ENCODE data around the gene LTC4S.
A peak's percentile ranks its signal among the peaks of the same experiment; 100 is the strongest.
"Not testable (repeated sequence)": the region's sequence is repeated elsewhere in the genome, so short reads cannot be mapped to it uniquely, and the experiment has no call there.

The LTC4S gene, protein sequence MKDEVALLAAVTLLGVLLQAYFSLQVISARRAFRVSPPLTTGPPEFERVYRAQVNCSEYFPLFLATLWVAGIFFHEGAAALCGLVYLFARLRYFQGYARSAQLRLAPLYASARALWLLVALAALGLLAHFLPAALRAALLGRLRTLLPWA

DNA sequence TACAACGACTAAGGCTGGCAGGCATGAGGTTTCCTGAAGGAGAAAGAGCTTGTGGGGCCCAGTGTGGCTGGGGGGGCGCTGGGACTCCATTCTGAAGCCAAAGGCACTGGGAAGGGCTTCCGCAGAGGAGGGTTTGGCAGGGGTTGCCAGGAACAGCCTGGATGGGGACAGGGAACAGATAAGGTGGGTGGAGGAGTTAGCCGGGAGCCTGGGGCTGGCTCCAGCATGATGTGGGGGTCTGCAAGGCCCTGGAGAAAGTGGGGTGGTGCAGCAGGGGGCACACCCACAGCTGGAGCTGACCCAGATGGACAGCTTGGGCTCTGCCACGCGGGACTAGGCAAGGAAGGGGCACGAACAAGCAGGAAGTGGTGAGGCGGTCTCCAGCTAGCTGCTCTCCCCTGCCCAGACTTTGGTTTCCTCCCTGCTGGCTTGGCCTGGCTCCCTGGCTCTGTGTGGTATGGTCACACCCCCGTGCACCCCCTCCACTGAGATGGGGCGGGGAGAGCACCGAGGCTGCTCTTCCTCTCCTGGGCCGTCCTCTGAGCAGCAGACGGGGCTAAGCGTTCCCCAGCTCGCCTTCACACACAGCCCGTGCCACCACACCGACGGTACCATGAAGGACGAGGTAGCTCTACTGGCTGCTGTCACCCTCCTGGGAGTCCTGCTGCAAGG lies at the start of gene LTC4S:
LTC4S (plus strand) TSS at position 519 of the 672 bp plus-strand sequence; CDS start at position 614, 95 bp downstream.
- DNase-seq (ENCODE audit: low read depth in 3 of 3, low spot score in 1 of 3) = peak in 1 of 3 donors; percentile 31

DNA sequence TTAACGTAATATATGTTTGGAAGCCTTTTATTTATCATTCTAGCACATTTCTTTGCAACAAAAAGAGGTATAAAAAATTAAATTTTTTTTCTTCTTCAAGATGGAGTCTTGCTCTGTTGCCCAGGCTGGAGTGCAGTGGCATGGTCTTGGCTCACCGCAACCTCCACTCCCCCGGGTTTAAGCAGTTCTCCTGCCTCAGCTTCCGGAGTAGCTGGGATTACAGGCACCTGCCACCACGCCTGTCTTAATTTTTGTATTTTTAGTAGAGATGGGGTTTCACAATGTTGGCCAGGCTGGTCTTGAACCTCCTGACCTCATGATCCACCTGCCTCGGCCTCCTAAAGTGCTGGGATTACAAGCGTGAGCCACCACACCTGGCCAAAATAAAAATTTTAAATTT lies 49.7 kb upstream of the LTC4S start:
- DNase-seq (ENCODE audit: low read depth in 3 of 3, low spot score in 1 of 3) = not testable (repeated sequence)

DNA sequence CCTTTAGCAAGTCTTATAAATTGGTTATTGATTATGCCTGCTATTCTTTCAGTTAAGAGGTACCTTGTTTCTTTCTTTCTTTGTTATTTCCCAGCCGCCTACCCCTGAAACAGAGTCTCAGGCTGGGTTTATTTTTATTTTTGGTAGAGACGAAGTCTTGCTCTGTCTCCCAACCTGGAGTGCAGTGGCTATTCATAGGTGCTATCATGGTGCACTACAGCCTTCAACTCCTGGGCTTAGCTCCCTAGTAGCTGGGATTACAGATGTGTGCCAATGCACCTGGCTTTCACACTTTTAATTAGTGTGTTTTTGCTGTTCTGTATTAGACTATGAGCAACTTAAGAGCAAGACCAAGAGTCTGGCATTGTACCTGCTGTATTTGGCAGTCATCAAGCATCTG lies 46.9 kb upstream of the LTC4S start:
- DNase-seq (ENCODE audit: low read depth in 3 of 3, low spot score in 1 of 3) = no peak

DNA sequence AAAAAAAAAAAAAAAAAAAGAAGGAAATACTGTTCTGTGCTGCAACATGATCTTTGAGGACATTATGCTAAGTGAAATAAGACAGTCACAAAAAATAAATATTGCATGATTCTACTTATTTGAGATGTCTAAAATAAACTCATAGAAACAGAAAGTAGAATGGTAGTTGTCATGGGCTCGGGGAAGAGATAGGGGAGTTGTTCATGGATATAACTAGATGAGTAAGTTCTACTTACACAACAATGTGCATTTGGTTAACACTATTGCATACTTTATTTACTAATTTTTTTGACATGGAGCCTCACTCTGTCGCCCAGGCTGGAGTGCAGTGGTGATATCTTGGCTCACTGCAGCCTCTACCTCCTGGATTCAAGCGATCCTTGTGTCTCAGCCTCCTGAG lies 46.0 kb upstream of the LTC4S start:
- no peak for DNase-seq (ENCODE audit: low read depth in 3 of 3, low spot score in 1 of 3)

DNA sequence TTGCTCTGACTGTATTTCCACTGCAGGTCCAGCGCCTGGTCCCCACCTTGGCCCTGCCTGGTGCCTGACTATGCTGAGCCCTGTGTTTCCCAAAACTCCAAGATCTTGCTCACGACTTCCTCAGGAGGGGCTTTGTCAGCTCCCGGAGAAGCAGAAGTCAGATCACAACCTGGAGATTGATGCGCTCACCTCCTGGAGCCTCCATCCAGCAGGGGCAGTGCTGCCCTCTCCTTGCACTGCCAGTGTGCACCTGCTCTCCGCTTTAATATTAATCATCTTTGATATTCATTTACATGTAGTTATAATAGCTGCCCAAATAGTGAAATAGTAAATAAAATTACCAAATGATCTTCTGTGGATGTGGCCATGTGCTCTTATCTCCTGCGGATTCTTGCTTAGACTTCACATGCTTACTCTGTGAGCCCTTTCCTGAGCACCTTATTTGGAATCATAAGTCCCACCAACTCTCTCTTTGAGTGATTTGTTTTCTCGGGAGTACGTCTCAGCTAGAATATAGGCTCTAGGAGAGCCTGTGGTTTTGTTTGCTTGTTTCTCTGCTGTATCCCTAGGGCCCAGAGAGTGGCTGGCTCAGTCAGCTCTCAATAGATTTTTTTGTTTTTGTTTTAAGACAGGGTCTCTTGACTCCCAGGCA lies 43.8 kb upstream of the LTC4S start:
- DNase-seq (ENCODE audit: low read depth in 3 of 3, low spot score in 1 of 3) = no peak

DNA sequence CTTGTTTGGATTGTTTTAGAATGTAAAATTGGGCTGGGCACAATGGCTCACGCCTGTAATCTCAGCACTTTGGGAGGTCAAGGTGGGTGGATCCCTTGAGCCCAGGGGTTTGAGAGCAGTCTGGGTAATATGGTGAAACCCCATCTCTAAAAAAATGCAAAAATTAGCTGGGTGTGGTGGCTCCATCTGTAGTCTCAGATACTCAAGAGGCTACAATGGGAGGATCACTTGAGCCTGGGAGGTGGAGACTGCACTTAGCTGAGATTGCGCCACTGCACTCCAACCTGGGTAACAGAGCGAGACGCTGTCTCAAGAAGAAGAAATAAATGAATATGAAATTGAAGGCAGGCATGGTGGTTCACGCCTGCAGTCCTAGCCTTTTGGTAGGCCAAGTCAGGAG lies 39.8 kb upstream of the LTC4S start:
- no peak for DNase-seq (ENCODE audit: low read depth in 3 of 3, low spot score in 1 of 3)

DNA sequence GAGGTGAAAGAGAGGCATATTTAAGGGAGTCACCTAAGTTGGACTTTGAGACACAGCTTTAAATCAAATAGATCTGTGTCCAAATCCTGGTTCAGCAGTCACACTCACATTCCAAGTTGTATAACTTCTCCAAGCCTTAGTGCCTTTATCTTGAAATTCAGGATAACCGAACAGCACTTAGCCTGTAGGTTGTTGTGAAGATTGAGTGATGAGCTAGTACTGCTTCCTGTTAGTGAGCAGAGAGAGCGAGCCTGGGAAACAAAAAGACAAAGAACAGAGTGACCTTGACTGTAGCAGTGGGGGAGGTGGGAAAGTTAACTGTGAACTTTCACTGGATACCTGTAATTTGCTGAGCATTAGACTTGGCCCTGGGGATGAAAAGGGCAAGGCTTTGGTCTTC lies 38.8 kb upstream of the LTC4S start:
- DNase-seq (ENCODE audit: low read depth in 3 of 3, low spot score in 1 of 3) = no peak

DNA sequence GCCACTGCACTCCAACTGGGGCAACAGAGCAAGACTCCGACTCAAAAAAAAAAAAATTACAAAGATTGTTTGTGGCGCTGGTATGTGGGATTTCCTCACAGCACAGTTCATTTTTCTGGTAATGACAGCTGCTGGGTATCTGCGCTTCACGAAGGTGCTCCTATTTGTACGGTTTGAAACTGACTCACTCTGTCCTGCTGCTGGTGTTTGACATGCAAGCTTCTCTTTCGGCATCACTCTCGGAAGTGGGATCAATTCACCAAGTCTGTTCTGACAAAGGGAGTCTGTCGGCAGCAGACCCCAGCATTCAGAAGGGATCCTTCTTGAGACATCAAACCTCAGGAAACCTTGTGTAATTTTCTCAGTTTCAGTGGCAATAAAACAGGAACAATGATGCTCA lies 34.8 kb upstream of the LTC4S start:
- DNase-seq (ENCODE audit: low read depth in 3 of 3, low spot score in 1 of 3) = no peak

DNA sequence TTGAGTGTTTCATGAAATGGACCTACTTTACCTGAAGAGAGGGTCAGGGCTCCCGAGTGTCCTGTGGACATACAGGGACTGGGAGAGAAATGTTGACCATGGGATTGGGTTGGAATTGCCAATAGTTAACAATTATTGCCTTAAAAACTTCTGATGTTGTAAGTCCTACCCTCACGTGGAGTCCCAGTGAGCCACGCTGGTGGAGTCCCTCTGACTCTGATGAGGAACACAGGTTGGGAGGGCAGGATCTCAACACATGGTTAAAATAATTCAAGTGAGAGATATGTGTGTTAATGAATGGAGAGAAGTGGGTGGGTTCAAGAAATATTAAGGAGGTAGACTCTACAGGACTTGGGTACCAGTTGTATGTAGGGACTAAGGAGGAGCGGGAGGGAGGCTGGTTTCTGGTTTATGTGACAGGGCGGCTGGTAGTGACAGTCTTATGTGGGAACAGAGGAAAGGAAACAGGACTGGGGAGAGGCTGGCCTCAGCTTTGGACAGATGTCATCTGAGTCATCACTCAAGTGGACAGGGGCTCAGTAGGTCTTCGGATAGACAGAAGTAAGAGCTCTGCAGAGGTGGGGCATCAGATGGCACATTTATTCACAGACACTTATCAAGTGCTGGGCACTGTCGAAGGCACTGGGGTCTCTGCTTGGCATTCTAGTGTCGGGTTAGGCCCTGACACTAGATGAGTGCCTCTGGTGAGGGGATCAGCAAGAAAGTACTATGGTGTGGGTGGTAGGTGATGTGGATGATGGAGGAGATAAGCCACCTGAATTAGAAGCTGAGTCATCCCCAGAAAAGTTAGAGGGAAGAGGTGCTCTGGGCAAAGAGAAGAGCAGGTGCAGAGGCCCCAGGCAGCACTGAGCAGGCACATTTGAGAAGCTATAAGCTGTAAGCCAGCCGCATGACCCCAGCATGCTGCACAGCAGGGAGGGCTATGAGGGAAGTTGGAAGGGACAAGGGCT lies 33.9 kb upstream of the LTC4S start:
- DNase-seq (ENCODE audit: low read depth in 3 of 3, low spot score in 1 of 3) = peak in 1 of 3 donors; percentile 10

DNA sequence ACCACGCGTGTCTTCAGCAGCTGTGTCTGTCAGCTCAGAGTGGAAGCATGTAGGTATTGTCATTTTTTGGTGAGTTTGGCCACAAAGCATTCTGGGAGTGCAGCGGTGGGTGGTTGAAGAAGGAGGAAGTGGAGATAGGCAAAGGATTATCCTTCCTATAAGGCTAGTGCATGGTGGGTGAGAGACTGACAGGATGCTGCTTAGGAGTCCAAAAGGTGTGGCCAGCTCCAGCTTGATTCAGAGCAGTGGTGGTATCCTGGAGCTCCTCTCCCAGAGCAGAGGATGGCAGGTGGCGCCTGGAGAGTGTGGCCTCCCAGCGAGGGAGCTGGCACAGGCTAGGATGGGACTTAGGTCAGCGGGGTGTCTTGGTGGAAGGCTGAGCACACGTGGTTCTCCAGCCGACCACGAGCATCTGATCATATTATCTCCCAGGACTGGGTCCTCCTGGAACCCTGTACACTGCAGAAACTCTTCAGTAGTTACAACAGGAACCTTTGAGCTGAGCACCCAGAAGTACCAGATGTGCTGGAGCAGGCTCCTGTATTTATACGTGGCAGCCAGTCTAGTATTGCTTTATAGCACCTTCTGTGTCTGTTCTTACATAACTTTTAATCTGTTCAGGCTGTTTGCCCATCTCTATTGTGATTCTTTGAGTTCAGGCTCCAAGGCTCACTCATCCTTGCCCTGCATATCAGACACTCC lies 31.6 kb upstream of the LTC4S start:
- no peak for DNase-seq (ENCODE audit: low read depth in 3 of 3, low spot score in 1 of 3)

DNA sequence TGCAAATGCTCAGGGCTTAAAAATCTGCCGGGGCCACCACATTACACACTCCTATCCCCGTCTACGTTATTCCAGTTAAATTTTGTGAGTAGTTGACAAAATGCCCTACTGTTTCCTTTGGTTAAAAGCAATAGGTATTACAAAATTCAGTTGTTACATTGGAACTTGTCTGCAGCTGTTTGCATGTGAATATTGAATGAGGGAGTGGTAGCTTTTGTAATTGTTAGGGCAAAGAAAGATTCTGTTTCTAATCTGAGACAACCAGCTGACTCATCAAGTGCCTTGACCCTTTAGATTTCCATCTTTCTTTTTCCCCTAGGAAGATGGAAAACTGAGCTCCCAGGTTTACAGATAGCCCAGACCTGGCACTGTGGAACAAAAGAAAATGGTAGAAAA lies 31.0 kb upstream of the LTC4S start:
- DNase-seq (ENCODE audit: low read depth in 3 of 3, low spot score in 1 of 3) = no peak

DNA sequence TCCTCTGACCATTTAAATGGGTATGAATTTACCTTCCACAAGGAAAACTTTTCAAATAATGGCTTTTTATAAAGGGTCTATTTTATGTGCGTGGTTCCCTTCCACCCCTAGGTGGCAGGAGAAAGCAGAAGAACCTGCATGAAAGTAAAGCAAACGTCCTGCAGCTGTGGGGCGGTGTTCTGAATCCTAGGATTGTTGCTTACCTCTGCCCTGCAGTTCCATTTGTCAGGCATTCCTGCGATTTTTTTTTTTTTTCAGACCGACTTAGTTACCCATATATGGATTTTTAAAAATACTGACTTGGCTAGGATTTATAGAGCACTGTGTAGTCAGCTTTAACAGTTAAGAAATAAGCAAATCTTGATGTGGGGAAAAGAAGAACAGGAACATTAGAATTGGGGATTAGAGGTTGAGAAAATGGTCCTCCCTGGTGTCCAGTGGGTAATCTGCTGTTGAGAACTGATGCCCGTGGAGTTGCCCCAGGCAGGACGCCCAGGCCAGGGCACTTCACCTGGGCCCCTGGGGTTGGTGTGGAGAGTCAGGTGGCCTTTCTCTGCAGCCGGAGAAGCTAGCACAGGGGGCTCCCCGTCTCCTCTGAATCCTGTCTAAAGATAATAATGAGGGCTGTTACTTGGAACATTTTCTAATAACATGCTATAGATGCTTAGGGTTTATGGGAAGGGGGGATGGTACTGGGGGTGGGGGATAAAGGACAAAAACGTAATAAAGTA lies 30.4 kb upstream of the LTC4S start:
- DNase-seq (ENCODE audit: low read depth in 3 of 3, low spot score in 1 of 3) = peak in 2 of 3 donors; percentile 8 to 25

DNA sequence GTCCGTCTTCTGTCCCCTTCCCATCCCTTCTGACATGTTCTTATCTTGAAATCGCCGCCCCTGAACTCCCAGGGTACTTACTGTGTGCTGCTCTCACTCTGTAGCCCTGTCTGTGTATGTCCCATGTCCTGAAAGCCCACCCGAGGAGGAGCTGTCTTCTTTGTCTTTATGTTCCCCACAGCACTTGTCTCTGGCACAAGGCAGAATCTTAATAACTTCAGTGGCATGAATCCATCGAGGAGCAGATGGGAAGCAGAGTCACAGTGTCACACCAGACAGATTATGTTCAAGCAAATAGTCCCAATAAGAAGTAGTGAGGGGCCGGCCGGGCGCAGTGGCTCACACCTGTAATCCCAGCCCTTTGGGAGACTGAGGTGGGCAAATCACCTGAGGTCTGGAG lies 29.7 kb upstream of the LTC4S start:
- no peak for DNase-seq (ENCODE audit: low read depth in 3 of 3, low spot score in 1 of 3)

DNA sequence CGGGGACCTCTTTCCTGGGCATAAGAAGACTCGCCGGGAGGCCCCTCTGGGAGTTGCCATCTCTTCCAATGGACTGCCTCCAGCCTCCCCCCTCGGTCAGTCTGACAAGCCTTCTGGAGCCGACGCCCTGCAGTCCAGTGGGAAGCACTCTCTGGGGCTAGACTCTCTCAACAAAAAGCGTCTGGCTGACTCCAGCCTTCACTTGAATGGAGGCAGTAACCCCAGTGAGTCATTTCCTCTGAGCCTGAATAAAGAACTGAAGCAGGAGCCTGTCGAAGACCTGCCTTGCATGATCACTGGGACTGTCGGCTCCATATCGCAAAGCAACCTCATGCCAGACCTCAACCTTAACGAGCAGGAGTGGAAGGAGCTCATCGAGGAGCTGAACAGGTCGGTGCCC lies 28.4 kb upstream of the LTC4S start:
- no peak for DNase-seq (ENCODE audit: low read depth in 3 of 3, low spot score in 1 of 3)

DNA sequence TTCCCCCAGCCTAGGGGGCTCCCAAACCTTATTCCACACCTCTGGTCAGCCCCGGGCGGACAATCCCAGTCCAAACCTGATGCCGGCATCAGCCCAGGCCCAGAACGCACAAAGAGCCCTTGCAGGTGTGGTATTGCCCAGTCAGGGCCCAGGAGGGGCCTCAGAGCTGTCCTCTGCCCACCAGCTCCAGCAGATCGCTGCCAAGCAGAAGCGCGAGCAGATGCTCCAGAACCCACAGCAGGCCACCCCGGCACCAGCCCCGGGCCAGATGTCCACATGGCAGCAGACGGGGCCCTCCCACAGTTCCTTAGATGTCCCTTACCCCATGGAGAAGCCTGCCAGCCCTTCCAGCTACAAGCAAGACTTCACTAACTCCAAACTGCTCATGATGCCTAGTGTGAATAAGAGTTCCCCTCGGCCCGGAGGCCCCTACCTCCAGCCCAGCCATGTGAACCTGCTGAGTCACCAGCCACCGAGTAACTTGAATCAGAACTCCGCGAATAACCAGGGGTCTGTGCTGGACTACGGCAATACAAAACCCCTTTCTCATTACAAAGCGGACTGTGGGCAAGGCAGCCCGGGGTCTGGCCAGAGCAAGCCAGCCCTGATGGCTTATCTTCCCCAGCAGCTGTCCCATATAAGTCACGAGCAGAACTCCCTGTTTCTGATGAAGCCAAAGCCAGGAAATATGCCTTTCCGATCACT lies 27.6 kb upstream of the LTC4S start:
- no peak for DNase-seq (ENCODE audit: low read depth in 3 of 3, low spot score in 1 of 3)

DNA sequence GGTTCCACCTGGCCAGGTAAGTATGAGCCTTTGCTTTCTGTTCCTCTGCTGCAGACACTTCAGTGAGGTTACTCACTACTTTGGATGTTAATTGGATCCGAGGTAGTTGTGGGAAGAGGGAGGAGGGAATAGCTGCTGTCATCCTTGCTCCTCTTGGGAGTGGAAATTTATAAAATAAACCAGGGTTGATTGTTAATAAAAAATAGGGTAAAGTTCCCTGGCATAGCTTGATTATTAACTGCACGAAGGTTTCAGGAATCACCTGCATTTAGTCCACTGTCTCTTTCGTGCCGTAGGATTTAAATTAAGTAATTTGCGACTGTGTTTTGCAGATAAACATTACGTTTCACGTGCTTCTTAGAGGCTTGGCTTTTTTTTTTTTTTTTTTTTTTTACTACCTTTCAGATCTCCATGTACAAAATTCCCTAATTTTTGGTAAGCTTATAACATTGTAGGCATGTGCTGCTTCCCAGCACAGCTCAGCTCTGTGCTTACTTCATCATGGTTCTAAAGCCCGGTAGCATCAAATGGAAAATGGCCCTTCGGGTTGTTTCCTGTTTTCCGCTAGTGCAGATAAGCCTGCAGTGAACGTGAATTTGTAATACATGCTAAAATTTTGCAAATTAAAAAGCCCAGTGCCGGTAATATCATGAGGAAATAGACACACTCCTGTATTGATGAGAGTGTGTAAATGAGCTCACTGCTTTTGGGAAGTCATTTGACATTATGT lies 26.9 kb upstream of the LTC4S start:
- DNase-seq (ENCODE audit: low read depth in 3 of 3, low spot score in 1 of 3) = no peak

DNA sequence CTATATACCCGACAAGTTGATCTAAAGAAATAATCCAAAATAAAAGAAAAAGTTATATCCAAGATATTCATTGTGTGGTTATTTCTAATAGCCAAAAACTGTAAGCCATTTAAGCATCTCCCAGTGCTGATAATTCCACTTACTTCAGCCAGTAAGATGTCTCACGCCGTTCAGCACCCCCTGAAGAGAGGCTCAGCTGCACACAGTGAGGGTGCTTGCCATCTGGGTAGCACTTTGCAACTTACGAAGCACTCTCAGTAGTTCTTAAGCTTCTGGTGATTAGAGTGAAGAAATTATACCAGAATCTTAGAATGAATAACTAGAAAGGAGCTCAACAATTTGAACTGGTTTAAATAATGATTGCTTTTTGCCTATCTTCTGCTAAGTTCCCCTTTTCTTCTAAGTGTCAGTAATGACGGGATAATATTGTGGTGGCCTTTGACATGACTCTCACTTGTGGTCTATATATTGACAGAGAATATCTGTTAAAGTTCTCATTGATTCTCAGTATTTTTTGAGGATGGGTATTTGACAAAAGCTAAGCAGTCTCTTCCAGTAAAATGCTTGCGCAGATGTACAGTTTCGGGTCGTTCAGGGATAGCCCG lies 26.2 kb upstream of the LTC4S start:
- no peak for DNase-seq (ENCODE audit: low read depth in 3 of 3, low spot score in 1 of 3)

DNA sequence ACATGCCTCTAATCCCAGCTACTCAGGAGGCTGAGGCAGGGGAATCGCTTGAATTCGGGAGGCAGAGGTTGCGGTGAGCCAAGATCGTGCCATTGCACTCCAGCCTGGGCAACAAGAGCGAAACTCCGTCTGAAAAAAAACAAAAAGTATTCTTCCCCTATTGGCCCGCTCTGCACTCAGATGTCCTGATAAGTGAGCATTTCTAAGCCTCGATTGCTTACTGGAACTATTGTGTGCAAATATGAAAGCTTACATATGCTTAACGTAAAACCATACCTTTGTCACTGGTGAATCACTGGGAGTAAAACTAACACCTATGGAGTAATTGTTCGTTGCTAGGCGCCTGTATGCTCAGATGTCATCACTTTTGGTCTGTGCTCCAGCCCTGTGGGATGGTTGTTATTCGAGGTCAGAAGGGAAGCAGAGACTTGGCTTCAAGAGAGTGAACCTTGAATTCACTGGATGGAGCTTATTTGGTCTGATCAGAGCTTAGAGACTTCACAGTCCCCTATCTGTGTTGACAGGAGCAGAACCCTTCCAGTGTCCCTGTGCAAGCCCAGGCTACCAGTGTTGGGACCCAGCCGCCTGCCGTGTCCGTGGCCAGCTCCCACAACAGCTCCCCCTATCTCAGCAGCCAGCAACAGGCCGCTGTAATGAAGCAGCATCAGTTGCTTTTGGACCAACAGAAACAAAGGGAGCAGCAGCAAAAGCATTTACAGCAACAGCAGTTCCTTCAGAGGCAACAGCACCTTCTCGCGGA lies 25.3 kb upstream of the LTC4S start:
- no peak for DNase-seq (ENCODE audit: low read depth in 3 of 3, low spot score in 1 of 3)

All from stimulated activated CD4-positive, alpha-beta T cell treated with anti-CD3 and anti-CD28 coated beads, TNF-alpha, amount 100 ng/mL, for 1 hour (primary cell).